Vagina (tissue), 2 donors: Measurements from ENCODE around the gene ACOX3.

ENCODE experiments used
- CTCF ChIP-seq, 3 experiments: fragments of 450-650 bp in 2 of 3; fragments of 200-600 bp in 1 of 3; sonication (generic) in 1 of 3; IDR thresholded peaks; one replicate each; pipeline ENCODE4 v1.5.1; 2017 to 2019; ENCODE audit warnings: antibody characterized with exemption in 3 of 3, mild to moderate bottlenecking in 2 of 3, moderate library complexity in 2 of 3
- POLR2AphosphoS5 ChIP-seq, 2 donors: sonication (generic); formaldehyde crosslinking; IDR thresholded peaks; one replicate each; pipeline ENCODE4 v1.9.0; 2017; ENCODE audit warnings: antibody characterized with exemption in 2 of 2, mild to moderate bottlenecking in 2 of 2, low read depth in 1 of 2; ENCODE audit not compliant: insufficient read depth in 1 of 2

DNA sequence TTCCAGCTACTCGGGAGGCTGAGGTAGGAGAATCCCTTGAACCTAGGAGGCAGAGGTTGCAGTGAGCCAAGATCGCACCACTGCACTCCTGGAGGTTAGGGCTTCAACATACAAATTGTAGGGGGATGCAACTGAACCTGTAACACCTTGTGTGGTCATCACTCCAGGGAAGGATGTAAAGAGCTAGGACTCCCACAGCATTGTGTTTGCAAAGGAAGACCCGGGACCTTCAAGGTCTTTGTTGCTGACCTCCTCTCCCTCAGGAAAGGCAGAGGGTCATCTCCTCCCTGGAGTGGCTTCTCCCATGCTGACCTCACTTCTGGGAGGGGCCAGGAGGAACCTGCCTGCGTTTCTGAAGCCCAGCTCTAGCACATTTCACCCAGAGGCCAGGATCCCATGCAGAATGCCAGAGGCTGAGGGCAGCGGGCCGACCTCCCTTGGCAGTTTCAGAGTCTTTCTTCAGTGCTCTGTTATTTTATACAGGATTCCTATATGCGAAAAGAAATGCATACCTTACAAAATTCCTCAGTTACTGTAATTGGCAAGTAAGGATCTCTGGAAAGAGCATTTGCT is 90.8 kb downstream of the ACOX3 start:
- TF ChIP-seq CTCF (IDR thresholded peaks at IDR 0.05), result no peak
- TF ChIP-seq POLR2AphosphoS5 (IDR thresholded peaks at IDR 0.05; ENCODE audit: insufficient read depth in 1 of 2, low read depth in 1 of 2), result no peak
